T1000 (cell line): ENCODE data around the gene SS18L1.

ENCODE experiments used
- DNase-seq: peaks from one replicate; lab custom pipeline; 2025; ENCODE audit warnings: mixed read lengths; lab: John Stamatoyannopoulos, UW

The SS18L1 gene

GRCh38 chr20:62156254-62156556 lies 12.6 kb downstream of the SS18L1 start:
- DNase-seq = no peak

GRCh38 chr20:62156592-62157386 lies 13.2 kb downstream of the SS18L1 start:
- no peak for DNase-seq

- DNase-seq = no peak
These were observed 14.0 kb downstream of the SS18L1 start for GRCh38 chr20:62157387-62158087.

- DNase-seq = no peak
These were observed 14.5 kb downstream of the SS18L1 start for GRCh38 chr20:62158088-62158400.

- DNase-seq = no peak
These were observed 15.0 kb downstream of the SS18L1 start for GRCh38 chr20:62158541-62158940.

GRCh38 chr20:62159052-62159451 lies 15.5 kb downstream of the SS18L1 start:
- DNase-seq = no peak

GRCh38 chr20:62159839-62160238 lies 16.3 kb downstream of the SS18L1 start:
- DNase-seq = no peak

- DNase-seq = no peak
These were observed 16.7 kb downstream of the SS18L1 start for GRCh38 chr20:62160253-62160652.

GRCh38 chr20:62160876-62161275 lies 17.3 kb downstream of the SS18L1 start:
- DNase-seq = no peak

- no peak for DNase-seq
These were observed 17.8 kb downstream of the SS18L1 start for GRCh38 chr20:62161347-62161746.

- DNase-seq = no peak
These were observed 19.4 kb downstream of the SS18L1 start for GRCh38 chr20:62162765-62163484.

- DNase-seq = no peak
These were observed 19.9 kb downstream of the SS18L1 start for GRCh38 chr20:62163485-62163865.

GRCh38 chr20:62163986-62164762 lies 20.6 kb downstream of the SS18L1 start:
- no peak for DNase-seq

- no peak for DNase-seq
These were observed 21.6 kb downstream of the SS18L1 start for GRCh38 chr20:62164879-62165761.

GRCh38 chr20:62165762-62166399 lies 22.3 kb downstream of the SS18L1 start:
- DNase-seq = no peak

- no peak for DNase-seq
These were observed 23.9 kb downstream of the SS18L1 start for GRCh38 chr20:62167474-62167873.

GRCh38 chr20:62168061-62168460 lies 24.5 kb downstream of the SS18L1 start:
- DNase-seq = no peak

GRCh38 chr20:62168890-62169435 lies 25.4 kb downstream of the SS18L1 start:
- DNase-seq = no peak

GRCh38 chr20:62170536-62170935 lies 27.0 kb downstream of the SS18L1 start:
- no peak for DNase-seq

GRCh38 chr20:62171245-62171644 lies 27.7 kb downstream of the SS18L1 start:
- no peak for DNase-seq

- no peak for DNase-seq
These were observed 29.1 kb downstream of the SS18L1 start for GRCh38 chr20:62172666-62173065.
